ENCODE measurements around the gene CD52. TPM values are rescaled to one million over a fixed set of nuclear protein-coding genes. Genes with fewer than 3 reads are reported as not detected.
"Not testable (repeated sequence)": the region's sequence is repeated elsewhere in the genome, so short reads cannot be mapped to it uniquely, and the experiment has no call there.

The CD52 gene
- total RNA-seq, 1 experiment from 2014 or later: 1.2 TPM

GRCh38 chr1:26327956-26328362 lies 10.2 kb downstream of the CD52 start:
- Histone ChIP-seq H3K4me2 (no peak overlapping the region), H3K4me1 (replicated peaks; ENCODE audit: insufficient read depth) (no peaks in the 10 kb centered on the region), H4K20me1 (ENCODE audit: insufficient read depth) (no peaks in the 10 kb centered on the region), H3K9me2 (ENCODE audit: insufficient read depth) (no peaks in the 10 kb centered on the region), H3K79me2 (ENCODE audit: low read depth) (no peaks in the 10 kb centered on the region), H3K4me3 (no peak overlapping the region), H3F3A (ENCODE audit: insufficient read depth, low read depth) (no peaks in the 10 kb centered on the region), H3K27me3 (ENCODE audit: insufficient read depth, low read depth) (no peaks in the 10 kb centered on the region), H2AFZ (no peak overlapping the region), H3K27ac (no peak overlapping the region), H3K9me3 (ENCODE audit: insufficient read depth, low read depth) (no peaks in the 10 kb centered on the region), H3K36me3 (ENCODE audit: low read depth) (no peaks in the 10 kb centered on the region)
- ChIA-PET POLR2A (ENCODE audit: unreplicated experiment) (interaction anchor here (0.6 kb wide), 1 partner anchor 292 kb away, joined by 3 read pairs; no protein-coding TSS in a partner anchor), CTCF (interaction anchor here (0.7 kb wide), 1 partner anchor 18 kb away, joined by 4 read pairs; no protein-coding TSS in a partner anchor)
- no peak for TF ChIP-seq EZH2 (IDR thresholded peaks at IDR 0.05; ENCODE audit: low read depth)
- TF ChIP-seq, protein P1, sequence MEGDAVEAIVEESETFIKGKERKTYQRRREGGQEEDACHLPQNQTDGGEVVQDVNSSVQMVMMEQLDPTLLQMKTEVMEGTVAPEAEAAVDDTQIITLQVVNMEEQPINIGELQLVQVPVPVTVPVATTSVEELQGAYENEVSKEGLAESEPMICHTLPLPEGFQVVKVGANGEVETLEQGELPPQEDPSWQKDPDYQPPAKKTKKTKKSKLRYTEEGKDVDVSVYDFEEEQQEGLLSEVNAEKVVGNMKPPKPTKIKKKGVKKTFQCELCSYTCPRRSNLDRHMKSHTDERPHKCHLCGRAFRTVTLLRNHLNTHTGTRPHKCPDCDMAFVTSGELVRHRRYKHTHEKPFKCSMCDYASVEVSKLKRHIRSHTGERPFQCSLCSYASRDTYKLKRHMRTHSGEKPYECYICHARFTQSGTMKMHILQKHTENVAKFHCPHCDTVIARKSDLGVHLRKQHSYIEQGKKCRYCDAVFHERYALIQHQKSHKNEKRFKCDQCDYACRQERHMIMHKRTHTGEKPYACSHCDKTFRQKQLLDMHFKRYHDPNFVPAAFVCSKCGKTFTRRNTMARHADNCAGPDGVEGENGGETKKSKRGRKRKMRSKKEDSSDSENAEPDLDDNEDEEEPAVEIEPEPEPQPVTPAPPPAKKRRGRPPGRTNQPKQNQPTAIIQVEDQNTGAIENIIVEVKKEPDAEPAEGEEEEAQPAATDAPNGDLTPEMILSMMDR (conservative IDR thresholded peaks at IDR 0.05): no peak
- BruUV-seq (replicated peaks): no TSS peak
- intact Hi-C loops (cut with micrococcal nuclease; ENCODE audit: unreplicated experiment): no loop called here
- no peak for DNase-seq

GRCh38 chr1:26328597-26328996 lies 10.8 kb downstream of the CD52 start:
- intact Hi-C loops (cut with micrococcal nuclease; ENCODE audit: unreplicated experiment): no loop called here
- Histone ChIP-seq H3K4me3 (no peak overlapping the region), H3K79me2 (ENCODE audit: low read depth) (no peaks in the 10 kb centered on the region), H3K9me2 (ENCODE audit: insufficient read depth) (no peaks in the 10 kb centered on the region), H2AFZ (no peak overlapping the region), H3K4me2 (no peak overlapping the region), H3K27ac (no peak overlapping the region), H3K27me3 (ENCODE audit: insufficient read depth, low read depth) (no peaks in the 10 kb centered on the region), H3K36me3 (ENCODE audit: low read depth) (no peaks in the 10 kb centered on the region), H4K20me1 (ENCODE audit: insufficient read depth) (no peaks in the 10 kb centered on the region), H3K4me1 (replicated peaks; ENCODE audit: insufficient read depth) (no peaks in the 10 kb centered on the region), H3F3A (ENCODE audit: insufficient read depth, low read depth) (no peaks in the 10 kb centered on the region), H3K9me3 (ENCODE audit: insufficient read depth, low read depth) (no peaks in the 10 kb centered on the region)
- no peak for DNase-seq
- ChIA-PET CTCF (no interaction called here), POLR2A (ENCODE audit: unreplicated experiment) (no interaction called here)
- TF ChIP-seq EZH2 (IDR thresholded peaks at IDR 0.05; ENCODE audit: low read depth): no peak
- TF ChIP-seq, protein P1 (conservative IDR thresholded peaks at IDR 0.05): no peak
- no TSS peak for BruUV-seq (replicated peaks)

DNA sequence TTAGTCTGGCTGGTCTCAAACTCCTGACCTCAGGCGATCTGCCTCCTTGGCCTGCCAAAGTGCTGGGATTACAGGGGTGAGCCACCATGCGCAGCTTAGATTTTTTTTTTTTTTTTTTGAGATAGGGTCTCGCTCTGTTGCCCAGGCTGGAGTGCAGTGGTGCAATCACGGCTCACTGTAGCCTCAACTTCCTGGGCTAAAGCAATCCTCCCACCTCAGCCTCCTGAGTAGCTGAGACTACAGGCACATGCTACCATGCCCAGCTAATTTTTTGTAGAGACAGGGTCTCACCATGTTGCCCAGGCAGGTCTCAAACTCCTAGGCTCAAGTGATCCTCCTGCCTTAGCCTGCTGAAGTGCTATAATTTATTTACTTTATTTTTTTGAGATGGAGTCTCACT lies 11.6 kb downstream of the CD52 start:
- DNase-seq; BruUV-seq (replicated peaks); H3K4me3 ChIP-seq; H3K4me1 ChIP-seq (replicated peaks; ENCODE audit: insufficient read depth); H3F3A ChIP-seq (ENCODE audit: insufficient read depth, low read depth); H3K36me3 ChIP-seq (ENCODE audit: low read depth); H3K27ac ChIP-seq; H3K79me2 ChIP-seq (ENCODE audit: low read depth); H3K4me2 ChIP-seq; intact Hi-C loops (cut with micrococcal nuclease; ENCODE audit: unreplicated experiment); H3K9me2 ChIP-seq (ENCODE audit: insufficient read depth); H3K9me3 ChIP-seq (ENCODE audit: insufficient read depth, low read depth); H3K27me3 ChIP-seq (ENCODE audit: insufficient read depth, low read depth); H4K20me1 ChIP-seq (ENCODE audit: insufficient read depth); H2AFZ ChIP-seq; CTCF ChIA-PET: not testable (repeated sequence)
- POLR2A ChIA-PET (ENCODE audit: unreplicated experiment): interaction anchor here (0.7 kb wide), 2 partner anchors 14 to 49 kb away, joined by 3 to 22 read pairs; no protein-coding TSS in a partner anchor

DNA sequence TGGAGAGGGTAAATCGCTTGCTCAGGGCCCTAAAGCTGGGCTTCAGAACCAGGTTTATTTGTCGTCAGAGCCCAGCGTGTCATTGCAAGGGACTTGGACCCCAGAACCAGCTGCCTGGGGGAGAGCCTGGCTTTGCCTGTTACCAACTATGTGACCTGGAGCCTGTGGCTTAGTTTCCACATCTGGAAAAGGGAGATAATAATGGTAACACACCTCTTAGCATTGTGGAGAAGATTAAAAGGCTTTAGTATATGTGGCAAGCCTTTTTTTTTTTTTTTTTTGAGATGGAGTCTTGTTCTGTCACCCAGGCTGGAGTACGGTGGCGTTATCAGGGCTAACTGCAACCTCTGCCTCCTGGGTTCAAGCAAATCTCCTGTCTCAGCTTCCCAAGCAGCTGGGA lies 12.5 kb downstream of the CD52 start:
- Histone ChIP-seq H3K9me3 (ENCODE audit: insufficient read depth, low read depth) (no peaks in the 10 kb centered on the region), H3K36me3 (ENCODE audit: low read depth) (no peaks in the 10 kb centered on the region), H2AFZ (no peak overlapping the region), H3F3A (ENCODE audit: insufficient read depth, low read depth) (0 out of 2 replicates have a peak, but pooled peaks cover 3% of the 10 kb centered on the region), H3K4me3 (no peak overlapping the region), H3K4me2 (no peak overlapping the region), H3K27ac (no peak overlapping the region), H3K4me1 (replicated peaks; ENCODE audit: insufficient read depth) (no peaks in the 10 kb centered on the region), H3K27me3 (ENCODE audit: insufficient read depth, low read depth) (no peaks in the 10 kb centered on the region), H3K79me2 (ENCODE audit: low read depth) (no peaks in the 10 kb centered on the region), H3K9me2 (ENCODE audit: insufficient read depth) (no peaks in the 10 kb centered on the region), H4K20me1 (ENCODE audit: insufficient read depth) (no peaks in the 10 kb centered on the region)
- no TSS peak for BruUV-seq (replicated peaks)
- ChIA-PET CTCF (no interaction called here), POLR2A (ENCODE audit: unreplicated experiment) (no interaction called here)
- DNase-seq: no peak
- TF ChIP-seq, protein P1 (conservative IDR thresholded peaks at IDR 0.05): no peak
- TF ChIP-seq EZH2 (IDR thresholded peaks at IDR 0.05; ENCODE audit: low read depth): no peak
- intact Hi-C loops (cut with micrococcal nuclease; ENCODE audit: unreplicated experiment): no loop called here

DNA sequence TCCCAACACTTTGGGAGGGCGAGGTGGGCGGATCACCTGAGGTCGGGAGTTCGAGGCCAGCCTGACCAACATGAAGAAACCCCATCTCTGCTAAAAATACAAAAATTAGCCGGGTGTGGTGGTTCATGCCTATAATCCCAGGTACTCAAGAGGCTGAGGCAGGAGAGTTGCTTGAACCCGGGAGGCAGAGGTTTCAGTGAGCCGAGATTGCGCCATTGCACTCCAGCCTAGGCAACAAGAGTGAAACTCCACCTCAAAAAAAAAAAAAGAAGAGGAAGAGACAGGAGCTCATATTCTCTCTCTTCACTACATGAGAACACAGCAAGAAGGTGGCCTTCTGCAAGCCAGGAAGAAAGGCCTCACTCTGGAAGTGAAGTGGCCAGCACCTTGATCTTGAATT lies 15.6 kb downstream of the CD52 start:
- DNase-seq; BruUV-seq (replicated peaks): not testable (repeated sequence)
- CTCF ChIA-PET: interaction anchor here (0.8 kb wide), 1 partner anchor 267 kb away, joined by 4 read pairs; no protein-coding TSS in a partner anchor

More for the DNA sequence above, 15.6 kb downstream of the CD52 start:
- H2AFZ ChIP-seq; H3K27ac ChIP-seq; intact Hi-C loops (cut with micrococcal nuclease; ENCODE audit: unreplicated experiment); H3K4me3 ChIP-seq; POLR2A ChIA-PET (ENCODE audit: unreplicated experiment); H3K4me2 ChIP-seq; H4K20me1 ChIP-seq (ENCODE audit: insufficient read depth); H3K9me3 ChIP-seq (ENCODE audit: insufficient read depth, low read depth); H3K4me1 ChIP-seq (replicated peaks; ENCODE audit: insufficient read depth); H3F3A ChIP-seq (ENCODE audit: insufficient read depth, low read depth); H3K79me2 ChIP-seq (ENCODE audit: low read depth); H3K27me3 ChIP-seq (ENCODE audit: insufficient read depth, low read depth); H3K36me3 ChIP-seq (ENCODE audit: low read depth); H3K9me2 ChIP-seq (ENCODE audit: insufficient read depth): not testable (repeated sequence)

Data from PC-9 (cell line).